Breast epithelium (tissue), 3 donors: ENCODE measurements around the gene KLHL17.
A peak's percentile ranks its signal among the peaks of the same experiment; 100 is the strongest.

Source experiments
- CTCF ChIP-seq, 3 donors: fragments of 450-650 bp; IDR thresholded peaks; one replicate each; pipeline ENCODE4 v1.5.1; 2016 to 2017; ENCODE audit warnings: antibody characterized with exemption in 3 of 3, mild to moderate bottlenecking in 3 of 3, moderate library complexity in 3 of 3
- POLR2AphosphoS5 ChIP-seq, 3 donors: sonication (generic); formaldehyde crosslinking; IDR thresholded peaks; one replicate each; pipeline ENCODE4 v1.6.1; 2017; ENCODE audit warnings: antibody characterized with exemption in 3 of 3

GRCh38 chr1:1001057-1001783, 40.8 kb downstream of the KLHL17 start:
- peak in 1 of 3 donors; percentile 4 for TF ChIP-seq CTCF (IDR thresholded peaks at IDR 0.05)
- no peak for TF ChIP-seq POLR2AphosphoS5 (IDR thresholded peaks at IDR 0.05)
